SH-SY5Y (cell line): ENCODE results near the gene EXD3.

Experiments
- GATA2 ChIP-seq: IDR thresholded peaks from 2 replicates; pipeline ENCODE4 v1.6.1; 2011; ENCODE audit warnings: mild to moderate bottlenecking, low read depth, low read length
- GATA3 ChIP-seq: IDR thresholded peaks from 2 replicates; pipeline ENCODE4 v1.6.1; 2011; ENCODE audit warnings: low read depth, mild to moderate bottlenecking, low read length, moderate library complexity

DNA sequence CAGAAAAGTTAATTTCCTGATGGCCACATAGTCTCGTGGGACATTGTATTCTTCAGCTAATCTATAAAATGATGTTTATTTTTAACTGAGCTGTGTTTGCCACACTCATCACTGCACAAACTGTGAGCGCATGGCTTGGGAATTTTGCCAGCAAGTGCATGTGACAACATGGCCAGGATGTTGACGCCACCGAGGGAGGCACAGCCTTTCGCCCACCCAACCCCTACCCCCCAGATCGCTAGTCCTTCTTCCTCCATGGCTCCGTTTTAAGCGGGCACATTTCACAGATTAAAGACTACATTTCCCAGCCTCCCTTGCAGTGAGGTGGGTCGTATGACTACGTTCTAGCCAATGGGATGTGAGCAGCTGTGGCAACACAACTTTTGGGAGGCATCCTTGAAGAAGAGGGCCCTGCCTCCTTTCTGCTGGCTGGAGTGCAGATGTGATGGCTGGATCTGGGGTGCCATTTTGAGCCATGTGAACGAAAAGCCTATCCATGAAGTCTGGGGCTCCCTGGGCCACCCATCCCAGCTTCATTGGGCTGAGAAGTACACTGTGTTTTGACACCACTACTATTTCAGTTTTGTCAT is 128.8 kb downstream of the EXD3 start:
- no peak for TF ChIP-seq GATA3
- TF ChIP-seq GATA2: no peak
